GM12878 (cell line): ENCODE results near the gene ACVR1. TPM values are rescaled to one million over a fixed set of nuclear protein-coding genes. Genes with fewer than 3 reads are reported as not detected.

Source experiments
- ATAC-seq: fragments of 200-7000 bp; cut with Tn5 transposase; 3 replicates; pipeline ENCODE4 v1.9.1; 2020; ENCODE audit warnings: mild to moderate bottlenecking, moderate library complexity
- BruUV-seq: library from RNA; stranded (reverse); fragments of 400-500 nt; replicated peaks from 2 replicates; lab custom pipeline; 2021; lab: Mats Ljungman, UMichigan
- CTCF ChIA-PET: fragments of 300-600 bp; sonication (Branson Sonifier 250); formaldehyde crosslinking; extraction: SDS; loops from one replicate; lab custom pipeline; 2021; ENCODE audit warnings: inconsistent platforms; lab: Yijun Ruan, JAX
- POLR2A ChIA-PET: fragments of 350-600 bp; formaldehyde crosslinking; extraction: SDS; loops from one replicate; lab custom pipeline; 2021; ENCODE audit warnings: inconsistent platforms; lab: Charles Lee
- RAD21 ChIA-PET: fragments of 300-600 bp; sonication (Branson Sonifier 250); formaldehyde crosslinking; loops from one replicate; lab custom pipeline; 2023; ENCODE audit warnings: antibody characterized with exemption; ENCODE audit not compliant: unreplicated experiment; lab: Charles Lee
- SMC1A ChIA-PET: fragments of 300-600 bp; sonication (Branson Sonifier 250); formaldehyde crosslinking; loops from one replicate; lab custom pipeline; 2023; ENCODE audit not compliant: unreplicated experiment, uncharacterized antibody; lab: Charles Lee
- DNase-seq: peaks from one replicate; pipeline ENCODE4 v3.0.0-alpha.2; 2011; ENCODE audit warnings: low read depth, low spot score
- FAIRE-seq: peaks from 3 replicates; lab custom pipeline; 2011; peaks lifted over from hg19 to GRCh38; lab: Jason Lieb, UNC
- H2AFZ ChIP-seq: 2 replicates; pipeline ENCODE4 v1.6.0; 2011; ENCODE audit warnings: low read depth, low read length, control low read depth; ENCODE audit not compliant: control insufficient read depth
- H3K27ac ChIP-seq: 2 replicates; pipeline ENCODE4 v1.5.1; 2011; ENCODE audit warnings: control low read depth; ENCODE audit not compliant: control insufficient read depth, insufficient read depth
- H3K27me3 ChIP-seq, 2 experiments: replicated peaks in 1 of 2; 2 replicates each; pipeline versions ENCODE4 v1.6.0 to v1.6.1; 2011; ENCODE audit warnings: low read length in 1 of 2; ENCODE audit not compliant: control insufficient read depth in 2 of 2, insufficient read depth in 2 of 2
- H3K36me3 ChIP-seq, 2 experiments: 2 replicates each; pipeline ENCODE4 v1.5.1; 2011; ENCODE audit warnings: low read length in 1 of 2; ENCODE audit not compliant: control insufficient read depth in 2 of 2, insufficient read depth in 2 of 2
- H3K4me1 ChIP-seq: 2 replicates; pipeline ENCODE4 v1.6.1; 2011; ENCODE audit warnings: mild to moderate bottlenecking, low read length, moderate library complexity, mixed read lengths; ENCODE audit not compliant: control insufficient read depth, insufficient read depth
- H3K4me2 ChIP-seq: 2 replicates; pipeline ENCODE4 v1.6.0; 2011; ENCODE audit warnings: control low read depth; ENCODE audit not compliant: control insufficient read depth, insufficient read depth
- H3K4me3 ChIP-seq: fragments of 200-600 bp; sonication (generic); 2 replicates; pipeline ENCODE4 v1.5.1; 2016
- H3K79me2 ChIP-seq: 2 replicates; pipeline ENCODE4 v1.6.0; 2011; ENCODE audit warnings: low read length; ENCODE audit not compliant: control insufficient read depth, insufficient read depth
- H3K9ac ChIP-seq: 2 replicates; pipeline ENCODE4 v1.8.0; 2011; ENCODE audit warnings: low read length, control low read depth, mixed read lengths; ENCODE audit not compliant: control insufficient read depth, insufficient read depth
- H3K9me3 ChIP-seq: replicated peaks from 3 replicates; pipeline ENCODE4 v1.5.1; 2011; ENCODE audit warnings: mild to moderate bottlenecking, low read length; ENCODE audit not compliant: control insufficient read depth, insufficient read depth
- H4K20me1 ChIP-seq: 2 replicates; pipeline ENCODE4 v1.6.0; 2011; ENCODE audit not compliant: control insufficient read depth, insufficient read depth
- BCL11A ChIP-seq: IDR thresholded peaks from 2 replicates; pipeline ENCODE4 v1.6.1; 2011; ENCODE audit warnings: low read depth, low read length
- ETV6 ChIP-seq, 2 experiments: fragments of 450-650 bp in 1 of 2; IDR thresholded peaks in 1 of 2; conservative IDR thresholded peaks in 1 of 2; 2 replicates each; pipeline ENCODE4 v1.6.1; 2014; ENCODE audit warnings: antibody characterized with exemption in 1 of 2, borderline replicate concordance in 1 of 2, low read depth in 1 of 2, mild to moderate bottlenecking in 1 of 2, moderate library complexity in 1 of 2
- EZH2 ChIP-seq: IDR thresholded peaks from 2 replicates; pipeline ENCODE4 v1.6.1; 2012; ENCODE audit warnings: low read depth, mild to moderate bottlenecking, control low read depth, inconsistent platforms, low read length, borderline replicate concordance; ENCODE audit not compliant: control insufficient read depth
- IRF5 ChIP-seq: fragments of 450-650 bp; IDR thresholded peaks from 2 replicates; pipeline ENCODE4 v1.6.1; 2017; ENCODE audit warnings: borderline replicate concordance
- MEF2A ChIP-seq: IDR thresholded peaks from 2 replicates; pipeline ENCODE4 v1.6.1; 2011; ENCODE audit warnings: low read depth, mild to moderate bottlenecking, low read length, moderate library complexity; ENCODE audit not compliant: insufficient read depth
- MTA3 ChIP-seq: IDR thresholded peaks from 2 replicates; pipeline ENCODE4 v1.6.1; 2012; ENCODE audit warnings: low read length, inconsistent platforms, borderline replicate concordance
- MYB ChIP-seq: fragments of 150-350 bp; IDR thresholded peaks from 2 replicates; pipeline ENCODE4 v1.6.1; 2014; ENCODE audit warnings: mild to moderate bottlenecking, low read depth, low read length, borderline replicate concordance
- PAX5 ChIP-seq: IDR thresholded peaks from 2 replicates; pipeline ENCODE4 v1.6.1; 2011; ENCODE audit warnings: low read depth, low read length, borderline replicate concordance
- PKNOX1 ChIP-seq: fragments of 450-650 bp; IDR thresholded peaks from 2 replicates; pipeline ENCODE4 v1.6.1; 2016; ENCODE audit warnings: mild to moderate bottlenecking
- RAD51 ChIP-seq: fragments of 450-650 bp; IDR thresholded peaks from 2 replicates; pipeline ENCODE4 v1.6.1; 2016; ENCODE audit warnings: moderate library complexity, mild to moderate bottlenecking, inconsistent platforms
- RCOR1 ChIP-seq: conservative IDR thresholded peaks from 2 replicates; pipeline ENCODE4 v1.6.1; 2012; ENCODE audit warnings: low read depth, low read length, improper control_type of control experiment
- SMARCA5 ChIP-seq: fragments of 450-650 bp; IDR thresholded peaks from 2 replicates; pipeline ENCODE4 v1.6.1; 2017; ENCODE audit warnings: mild to moderate bottlenecking
- TCF3 ChIP-seq: IDR thresholded peaks from 2 replicates; pipeline ENCODE4 v1.6.1; 2012; ENCODE audit warnings: low read depth, mild to moderate bottlenecking, low read length, borderline replicate concordance; ENCODE audit not compliant: insufficient read depth
- ZNF24 ChIP-seq: fragments of 450-650 bp; IDR thresholded peaks from 2 replicates; pipeline ENCODE4 v1.6.1; 2017; ENCODE audit warnings: antibody characterized with exemption, mild to moderate bottlenecking
- ZNF274 ChIP-seq: IDR thresholded peaks from one replicate; pipeline ENCODE4 v1.8.0; 2011; ENCODE audit not compliant: insufficient read length, insufficient read depth
- ZNF622 ChIP-seq: fragments of 450-650 bp; IDR thresholded peaks from 2 replicates; pipeline ENCODE4 v1.6.1; 2017; ENCODE audit warnings: mild to moderate bottlenecking, inconsistent platforms
- WGBS: methylation state at CpG from one replicate; pipeline ENCODE4 v1.1.6; 2016; ENCODE audit warnings: low lambda C conversion rate; ENCODE audit not compliant: insufficient replicate concordance, insufficient coverage; ENCODE audit errors: missing lambda C conversion rate; 5-methylcytosine and 5-hydroxymethylcytosine counted together
- in situ Hi-C: fragments of 300-500 bp; cut with MboI; formaldehyde crosslinking; loops from 9 replicates; pipeline ENCODE4 v1.14.3; 2018; ENCODE audit warnings: mixed read lengths
- intact Hi-C: fragments of 100-400 bp; cut with micrococcal nuclease; formaldehyde crosslinking; loops from one replicate; pipeline ENCODE4 v1.14.2; 2022; ENCODE audit not compliant: unreplicated experiment
- polyA plus RNA-seq, 11 experiments: library from polyadenylated mRNA; depleted of rRNA in 4 of 11; unstranded in 6 of 11; stranded (reverse) in 5 of 11; fragments of >200 nt; fragmentation: Nextera tagmentation in 4 of 11; fragmentation: Illumina TruSeq in 1 of 11; extraction: Ambion mirVana in 4 of 11; extraction: Trizol in 1 of 11; gene quantifications; 1 replicate in 1 of 11; 2 replicates in 10 of 11; pipeline versions ENCODE4 v1.2.1 to v1.2.3, GENCODE V29; 2011 to 2016; ENCODE audit warnings: inconsistent platforms in 2 of 11, missing spikeins in 2 of 11, low read depth in 1 of 11
- total RNA-seq, 4 experiments: library from RNA; depleted of rRNA in 3 of 4; stranded (reverse); fragments of >200 nt in 3 of 4; fragmentation: Illumina TruSeq in 1 of 4; extraction: Trizol in 1 of 4; gene quantifications; 2 replicates each; pipeline versions ENCODE4 v1.2.1 to v1.2.3, GENCODE V29; 2013 to 2021
- TF ChIP-seq, protein P1 (sequence below): IDR thresholded peaks from 2 replicates; pipeline ENCODE4 v1.6.1; 2011; ENCODE audit warnings: low read depth, low read length, improper control_type of control experiment, borderline replicate concordance

ACVR1 gene
- total and polyA plus RNA-seq, 10 of the 15 experiments (the other 5 are each of a cell fraction or from before 2014, with no cell fraction given) = 0.06 to 0.24 (median 0.14) TPM; not detected in 4

- TF ChIP-seq RCOR1 (no peak), IRF5 (no peak)
These were observed 86.1 kb downstream of the ACVR1 start (continued) for GRCh38 chr2:157789933-157790511.

- TF ChIP-seq PKNOX1 (no peak), ZNF24 (no peak), ZNF622 (no peak), MYB (no peak), MTA3 (no peak), MEF2A (no peak), TCF3 (no peak), BCL11A (no peak), RAD51 (no peak), ETV6 (conservative IDR thresholded peaks at IDR 0.05 in 1 of 2, IDR thresholded peaks at IDR 0.05 in 1 of 2; ENCODE audit: borderline replicate concordance in 1 of 2, low read depth in 1 of 2) (no peak), PAX5 (no peak), SMARCA5 (no peak), EZH2 (no peak), ZNF274 (no peak)
- TF ChIP-seq, protein P1, sequence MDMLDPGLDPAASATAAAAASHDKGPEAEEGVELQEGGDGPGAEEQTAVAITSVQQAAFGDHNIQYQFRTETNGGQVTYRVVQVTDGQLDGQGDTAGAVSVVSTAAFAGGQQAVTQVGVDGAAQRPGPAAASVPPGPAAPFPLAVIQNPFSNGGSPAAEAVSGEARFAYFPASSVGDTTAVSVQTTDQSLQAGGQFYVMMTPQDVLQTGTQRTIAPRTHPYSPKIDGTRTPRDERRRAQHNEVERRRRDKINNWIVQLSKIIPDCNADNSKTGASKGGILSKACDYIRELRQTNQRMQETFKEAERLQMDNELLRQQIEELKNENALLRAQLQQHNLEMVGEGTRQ = no peak
- no peaks in the 10 kb centered on the region for H3K79me2 ChIP-seq
- no peak overlapping the region for H3K27ac ChIP-seq
- RAD21 ChIA-PET = interaction anchor here (0.7 kb wide), 1 partner anchor 489 kb away, joined by 3 read pairs; no protein-coding TSS in a partner anchor
- no peak overlapping the region for H2AFZ ChIP-seq
- 54% methylated on average over 3 of the region's 3 CpGs for WGBS
- no TSS peak for BruUV-seq
- no peaks in the 10 kb centered on the region for H3K9me3 ChIP-seq
- in situ Hi-C loops (no loop called here), intact Hi-C loops (no loop called here)
- no peaks in the 10 kb centered on the region for H3K4me1 ChIP-seq
- H4K20me1 ChIP-seq = no peaks in the 10 kb centered on the region
- ATAC-seq (no peak), FAIRE-seq (no peak), DNase-seq (no peak)
- H3K9ac ChIP-seq = no peak overlapping the region
- no peaks in the 10 kb centered on the region; a peak in 1 of 4 replicates for H3K27me3 ChIP-seq
- H3K36me3 ChIP-seq = no peaks in the 10 kb centered on the region
- CTCF ChIA-PET = no interaction called here
- H3K4me2 ChIP-seq = no peak overlapping the region
- SMC1A ChIA-PET = no interaction called here
- POLR2A ChIA-PET = no interaction called here
- no peak overlapping the region for H3K4me3 ChIP-seq
These were observed 86.9 kb downstream of the ACVR1 start for GRCh38 chr2:157789256-157789655.
